Posterior vena cava (tissue), 2 donors: Measurements from ENCODE around the gene CCT8. TPM values are rescaled to one million over a fixed set of nuclear protein-coding genes. Genes with fewer than 3 reads are reported as not detected.
"Not testable (repeated sequence)": the region's sequence is repeated elsewhere in the genome, so short reads cannot be mapped to it uniquely, and the experiment has no call there.

ENCODE experiments used
- DNase-seq: peaks from one replicate; pipeline ENCODE4 v3.0.0-alpha.2; 2020; ENCODE audit warnings: low spot score
- intact Hi-C, 2 donors: fragments of 100-400 bp; cut with DNase I; formaldehyde crosslinking; loops; one replicate each; pipeline versions ENCODE4 v1.14.1 to v1.14.2; 2022 to 2023
- total RNA-seq, 2 donors: library from RNA; stranded (reverse); fragmentation: NEBNext Ultra II Directional; extraction: Animal tissue kit (Norgen Biotek cat#: 25700); gene quantifications; one replicate each; pipeline ENCODE4 v1.2.1, GENCODE V29; 2021
- donor health status: DM: yes; HTN: yes; CAD: no.
- donor health status: DM: yes; HTN: yes; CAD: no.

Gene CCT8
- total RNA-seq, 2 donors from 2014 or later: 82.2 to 108 TPM

GRCh38 chr21:29030909-29031308 is 42.5 kb downstream of the CCT8 start:
- intact Hi-C loops: no loop called here
- no peak for DNase-seq

- no peak for DNase-seq
- intact Hi-C loops: no loop called here
These were observed 43.9 kb downstream of the CCT8 start for GRCh38 chr21:29029524-29029923.

GRCh38 chr21:29025328-29025713 is 48.1 kb downstream of the CCT8 start:
- intact Hi-C loops: no loop called here
- DNase-seq: no peak

GRCh38 chr21:29024474-29025327 is 48.7 kb downstream of the CCT8 start, which contains the start of gene USP16:
Gene USP16 (plus strand): TSS chr21:29024668. CDS start chr21:29027914, 3,246 bp downstream.
- intact Hi-C loops: no loop called here
- peak; percentile 97 for DNase-seq

GRCh38 chr21:29022166-29022565 is 51.3 kb downstream of the CCT8 start:
- no peak for DNase-seq
- intact Hi-C loops: no loop called here

- DNase-seq: no peak
- intact Hi-C loops: no loop called here
These were observed 54.9 kb downstream of the CCT8 start for GRCh38 chr21:29018540-29018939.

GRCh38 chr21:29017639-29018237 is 55.7 kb downstream of the CCT8 start:
- intact Hi-C loops: no loop called here
- DNase-seq: no peak

GRCh38 chr21:29011236-29011635 is 62.2 kb downstream of the CCT8 start:
- intact Hi-C loops, DNase-seq: not testable (repeated sequence)

GRCh38 chr21:29008367-29008766 is 65.1 kb downstream of the CCT8 start:
- no peak for DNase-seq
- intact Hi-C loops: no loop called here

GRCh38 chr21:29007810-29008209 is 65.6 kb downstream of the CCT8 start:
- intact Hi-C loops: no loop called here

GRCh38 chr21:29007135-29007534 is 66.3 kb downstream of the CCT8 start:
- intact Hi-C loops: no loop called here
- DNase-seq: no peak

More at GRCh38 chr21:29007810-29008209, 65.6 kb downstream of the CCT8 start:
- no peak for DNase-seq

Other genes with a start within 250 kb of the CCT8 start
- 10 to 100 TPM; 22.2 to 26.4 TPM for gene LTN1, start 80.8 kb downstream of the CCT8 start, total RNA-seq
- gene RWDD2B, start 54.3 kb downstream of the CCT8 start, total RNA-seq: 10 to 100 TPM; 16.2 to 17.2 TPM
- gene USP16, start 49.0 kb downstream of the CCT8 start, total RNA-seq: 10 to 100 TPM; 34.7 to 43.4 TPM
- gene MAP3K7CL, start 57.0 kb upstream of the CCT8 start, total RNA-seq: 10 to 100 TPM; 17.1 to 58.0 TPM
- 10 to 100 TPM; 50.1 to 84.0 TPM for gene BACH1, start 225.3 kb upstream of the CCT8 start, total RNA-seq